IPS-NIHi7 (cell line): Measurements from ENCODE around the gene ARNT2.

Experiments
- DNase-seq: peaks from one replicate; pipeline ENCODE4 v3.0.0; 2012; ENCODE audit warnings: mixed read lengths; ENCODE audit errors: extremely low spot score

Gene ARNT2

DNA sequence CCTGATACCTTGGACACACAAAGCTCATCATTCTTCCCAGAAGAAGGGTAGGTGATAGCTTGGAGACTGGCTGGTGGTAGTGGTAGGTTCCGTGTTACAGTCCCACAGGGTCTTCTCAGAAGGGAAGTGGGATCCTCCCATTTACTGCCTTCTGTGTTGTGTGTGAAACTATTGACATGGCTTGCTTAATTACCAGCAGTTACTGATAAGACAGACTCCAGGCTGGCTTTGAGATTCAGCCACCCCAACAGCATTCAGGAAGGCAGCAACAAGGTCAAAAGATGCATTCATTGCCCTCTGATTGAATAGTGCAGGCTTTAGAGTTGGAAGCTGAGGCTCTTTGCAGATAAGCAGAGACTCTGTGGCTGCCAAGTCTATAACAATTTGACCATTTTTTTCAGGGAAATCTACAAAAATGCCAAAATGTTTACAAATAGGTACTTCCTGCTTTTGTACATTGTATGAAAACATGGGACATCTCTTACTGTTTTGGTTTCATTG, 7.7 kb downstream of the ARNT2 start:
- DNase-seq: no peak

DNA sequence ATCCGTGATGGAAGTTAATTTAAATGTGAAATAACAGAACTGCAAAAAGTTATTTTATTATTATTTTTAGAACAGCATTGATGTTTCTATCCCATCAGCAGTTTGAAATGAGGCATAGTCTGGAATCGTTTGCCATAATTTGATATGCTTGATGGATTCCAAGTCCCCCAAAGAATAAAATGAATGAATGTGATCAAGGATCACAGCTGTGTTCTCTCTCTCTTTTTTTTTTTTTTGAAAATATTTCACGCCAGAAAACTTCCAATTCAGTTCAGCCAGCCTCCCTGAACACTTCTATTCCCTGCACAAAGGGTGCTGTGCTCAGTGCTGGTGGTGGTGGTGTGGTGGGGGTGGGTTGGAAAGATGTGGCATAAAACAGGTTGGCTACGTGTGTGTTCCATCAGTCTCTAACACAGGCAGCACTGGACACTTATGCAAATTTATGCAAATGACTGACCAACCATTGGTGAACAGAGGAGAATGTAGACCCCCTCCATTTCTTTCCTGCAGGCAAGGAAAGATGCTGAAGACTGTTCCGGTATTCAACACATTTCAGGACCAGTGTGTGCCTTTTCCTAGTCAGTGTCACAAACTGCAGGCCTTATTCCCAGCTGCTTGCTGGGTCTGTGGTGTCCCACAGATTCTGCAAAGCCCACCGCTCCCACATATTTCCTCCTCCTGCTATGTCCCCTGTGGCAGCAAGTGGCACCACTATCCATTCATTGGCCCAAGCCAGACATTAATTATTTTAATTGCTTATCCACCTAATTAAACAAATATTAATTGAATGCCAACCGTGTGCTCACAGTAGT, 10.6 kb downstream of the ARNT2 start:
- DNase-seq: no peak

DNA sequence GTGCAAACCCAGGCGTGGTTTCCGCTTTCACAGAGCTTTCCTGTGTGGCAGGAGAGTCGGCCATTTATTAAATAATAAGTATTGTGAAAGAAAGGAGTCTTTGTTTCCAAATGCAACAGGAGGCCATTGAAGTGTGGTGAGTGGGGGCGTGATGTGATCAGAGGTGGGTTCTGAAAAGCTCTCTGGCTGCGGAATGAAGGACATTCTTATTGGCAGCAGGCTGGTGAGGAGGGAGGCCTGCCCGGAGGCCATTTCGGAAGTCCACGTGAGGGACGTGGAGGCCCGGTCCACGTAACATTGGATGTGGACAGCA, 11.1 kb downstream of the ARNT2 start:
- DNase-seq: no peak

- no peak for DNase-seq
Observed at GRCh38 chr15:80416702-80417101, 12.5 kb downstream of the ARNT2 start.

DNA sequence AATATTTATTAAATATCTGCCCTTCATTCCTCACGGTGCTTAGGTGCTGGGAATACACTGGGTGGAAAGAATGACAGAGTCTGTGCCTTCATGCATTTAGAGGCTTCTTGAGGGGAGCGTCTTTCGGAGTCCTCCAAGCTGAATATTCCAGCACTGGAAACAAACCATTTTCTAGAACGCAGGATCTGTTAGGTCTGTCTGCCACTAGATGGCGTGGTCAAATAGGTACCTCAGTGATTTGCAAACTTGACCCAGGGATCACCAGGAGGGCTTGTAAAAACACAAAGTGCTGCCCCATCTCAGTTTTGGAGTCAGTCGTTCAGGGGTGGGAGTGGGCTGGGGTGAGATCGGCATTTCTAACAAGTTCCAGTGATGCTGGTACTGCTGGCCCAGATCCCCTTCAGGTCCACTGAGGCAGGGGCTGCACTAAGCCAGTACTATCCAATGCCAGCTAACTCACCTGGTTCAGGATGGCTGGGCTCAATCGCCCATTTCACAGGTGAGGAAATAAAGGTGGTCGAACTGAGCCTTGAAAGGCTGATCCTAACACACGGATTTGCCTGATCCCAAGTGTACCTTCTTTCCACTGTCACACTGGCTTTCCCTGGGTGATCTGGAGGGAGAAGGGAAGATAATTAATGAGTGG, 14.8 kb downstream of the ARNT2 start:
- peak; percentile 67 for DNase-seq

DNA sequence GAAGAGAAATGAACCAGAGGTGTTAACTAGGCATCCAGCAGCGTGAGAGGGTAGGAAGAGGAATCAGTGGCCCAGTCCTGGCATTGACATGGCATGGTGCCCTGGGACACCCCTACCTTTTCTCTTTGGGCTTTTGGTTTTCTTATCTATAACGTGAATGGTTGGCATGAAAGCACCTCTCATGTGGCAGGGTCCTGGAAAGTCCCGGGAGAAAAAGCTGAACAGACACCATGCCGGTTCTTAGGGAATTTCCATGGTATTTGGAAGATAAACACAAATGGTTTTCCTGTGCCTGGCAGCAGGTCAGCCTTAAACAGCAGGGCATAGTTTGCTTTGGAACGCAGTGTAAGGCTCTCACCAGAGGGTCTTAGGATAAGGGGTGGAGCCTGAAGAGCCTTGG, 15.4 kb downstream of the ARNT2 start:
- DNase-seq: no peak

GRCh38 chr15:80420658-80421057, 16.5 kb downstream of the ARNT2 start:
- DNase-seq: no peak

DNA sequence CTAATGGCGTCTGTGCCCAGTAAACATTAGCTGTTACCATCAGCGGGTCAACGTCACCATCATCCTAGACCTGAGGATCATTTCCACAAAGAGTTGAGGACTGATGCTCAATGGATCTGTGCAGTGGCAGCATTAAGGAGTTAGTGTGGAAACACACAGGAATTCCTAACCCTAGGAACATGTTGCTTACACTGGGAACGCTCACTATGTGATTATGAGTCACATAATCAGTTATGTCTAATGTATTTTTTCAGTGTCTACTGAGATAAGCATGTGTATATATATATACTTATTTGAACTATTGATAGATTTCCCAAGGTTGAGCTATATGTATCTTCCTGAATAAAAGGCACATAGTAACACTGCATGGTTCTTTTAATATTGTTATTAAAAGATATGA, 19.0 kb downstream of the ARNT2 start:
- no peak for DNase-seq

- DNase-seq: no peak
Observed at GRCh38 chr15:80424381-80424780, 20.2 kb downstream of the ARNT2 start.

DNA sequence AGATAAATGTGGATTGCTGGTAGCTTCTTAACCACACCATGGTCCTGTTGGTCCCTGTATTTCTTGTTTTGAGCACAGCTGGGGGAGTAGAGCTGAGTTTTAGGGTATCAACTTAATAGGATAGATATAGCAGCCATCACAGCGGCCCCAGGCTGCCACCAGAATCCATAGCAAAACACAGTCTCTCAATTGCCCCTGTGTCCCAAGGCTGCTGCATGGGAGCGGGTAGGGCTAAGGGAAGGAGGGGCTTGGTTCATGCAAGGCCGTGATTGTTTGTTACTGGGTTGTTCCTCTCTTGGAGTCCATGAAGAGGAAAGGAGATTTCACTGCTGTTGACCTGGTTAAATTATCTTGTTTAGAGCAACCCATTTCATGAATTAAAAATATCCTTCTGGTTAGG, 22.1 kb downstream of the ARNT2 start:
- DNase-seq: no peak

DNA sequence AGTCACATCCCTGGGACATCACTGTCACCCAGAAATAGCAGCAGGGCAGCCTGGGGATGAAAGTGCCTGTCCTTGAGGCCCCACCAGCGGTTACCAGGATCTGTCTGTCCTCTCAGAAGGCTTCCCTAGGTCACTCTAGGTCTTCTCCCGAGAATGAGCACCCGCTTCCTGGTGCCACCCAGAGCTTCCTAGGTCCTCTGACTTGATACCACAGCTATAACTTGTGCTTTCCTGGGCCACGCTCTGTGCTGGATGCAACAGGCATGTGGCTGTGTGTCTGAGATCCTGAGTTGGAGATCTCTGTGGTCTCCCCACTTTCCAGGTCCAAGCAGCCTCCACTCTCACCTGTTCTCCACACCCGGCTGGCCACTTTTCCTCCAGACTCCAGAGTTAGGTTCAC, 25.8 kb downstream of the ARNT2 start:
- DNase-seq: no peak

DNA sequence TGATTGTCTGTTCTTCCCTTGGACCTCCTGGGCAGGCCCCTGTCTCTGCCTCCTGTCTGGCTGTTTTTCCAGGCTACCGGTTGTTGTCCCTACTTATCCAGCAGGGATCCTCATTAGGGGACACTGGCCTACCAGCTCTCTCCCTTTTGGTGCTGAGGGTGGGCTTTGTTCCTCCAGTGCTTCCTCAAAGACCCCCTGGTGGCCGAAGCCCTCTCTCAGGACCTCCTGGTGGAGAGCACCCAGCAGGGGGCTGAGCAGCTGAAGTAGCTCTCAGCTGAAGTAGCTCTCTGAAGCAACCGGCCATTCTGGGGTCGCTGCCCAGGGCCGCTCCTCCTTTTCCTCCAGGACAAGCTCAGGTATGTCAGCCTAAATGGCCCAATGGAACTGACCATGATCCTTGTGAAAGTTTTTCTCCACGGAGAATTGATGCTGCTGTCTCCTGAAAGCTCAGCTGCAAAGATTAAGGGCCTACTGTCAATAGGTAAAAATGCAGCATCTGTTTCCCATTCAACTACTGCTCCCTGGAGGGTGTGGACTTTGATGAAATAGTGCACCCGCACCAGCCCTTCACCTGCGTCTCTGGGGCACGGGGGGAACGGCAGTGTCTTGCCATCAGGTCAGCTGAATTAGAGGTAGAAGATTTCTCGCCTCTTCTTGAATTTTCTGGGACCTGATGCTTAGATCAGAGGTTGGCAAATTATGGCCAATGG, 27.6 kb downstream of the ARNT2 start:
- DNase-seq: no peak

GRCh38 chr15:80432345-80432702, 28.1 kb downstream of the ARNT2 start:
- no peak for DNase-seq

GRCh38 chr15:80433836-80434235, 29.7 kb downstream of the ARNT2 start:
- no peak for DNase-seq

- DNase-seq: no peak
Observed at GRCh38 chr15:80434926-80435720, 30.9 kb downstream of the ARNT2 start.

DNA sequence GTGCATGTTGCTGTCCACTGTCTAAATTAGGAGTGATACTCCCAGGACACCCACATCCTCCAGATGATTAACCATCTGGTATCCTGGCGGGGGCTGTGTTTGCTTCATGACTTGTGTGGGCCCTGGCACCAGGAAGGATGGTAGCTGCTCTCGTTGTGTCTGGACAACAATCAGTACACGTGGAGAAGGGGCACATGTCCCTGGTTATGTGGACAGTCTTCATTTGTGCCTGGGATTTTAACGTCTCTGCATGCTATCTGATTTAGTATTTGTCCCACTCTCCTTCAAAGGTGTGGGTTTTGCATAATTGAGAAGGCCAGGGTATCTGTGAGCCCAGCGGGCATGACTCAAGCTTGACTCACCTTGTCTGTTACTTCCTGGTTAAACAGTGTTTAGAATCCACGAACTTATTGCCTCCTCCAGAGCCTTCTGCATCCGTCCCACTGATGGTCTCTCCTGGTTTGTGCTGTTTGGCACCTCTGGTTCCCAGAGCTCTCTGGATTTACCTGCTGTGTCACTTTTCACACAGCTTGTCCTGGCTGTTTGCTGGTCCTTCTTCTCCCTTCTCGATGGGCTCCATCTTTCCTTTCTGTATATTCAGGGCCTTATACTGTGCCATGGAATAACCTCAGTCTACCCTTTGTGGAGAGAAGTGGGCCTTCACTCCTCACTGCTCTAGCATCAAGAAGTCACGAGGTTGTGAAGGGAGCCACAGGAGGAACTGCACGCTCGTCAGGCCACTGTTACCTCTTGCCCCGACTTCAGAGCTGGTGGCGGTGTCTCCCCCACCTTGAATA, 32.5 kb downstream of the ARNT2 start:
- no peak for DNase-seq

- no peak for DNase-seq
Observed at GRCh38 chr15:80437334-80437891, 33.2 kb downstream of the ARNT2 start.

- no peak for DNase-seq
Observed at GRCh38 chr15:80439140-80439539, 35.0 kb downstream of the ARNT2 start.

DNA sequence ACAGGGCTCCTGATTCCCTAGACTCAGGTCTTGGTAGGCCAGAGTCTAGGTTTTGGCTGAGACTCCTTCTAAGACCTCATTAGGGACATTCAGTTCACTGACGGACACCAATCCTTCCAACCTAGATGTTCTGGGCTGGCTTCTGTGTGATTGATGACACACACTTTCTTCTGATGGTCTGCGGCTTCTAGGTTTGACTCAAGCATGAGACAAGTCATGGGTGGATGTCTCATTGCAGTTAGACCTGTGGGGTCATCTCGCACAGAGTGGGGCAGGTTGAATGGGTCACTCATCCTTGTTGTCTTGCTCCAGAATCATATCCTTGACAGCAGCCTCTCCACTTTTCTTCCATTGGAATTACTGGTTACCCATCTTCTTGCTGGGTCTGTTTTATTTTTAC, 35.8 kb downstream of the ARNT2 start:
- DNase-seq: no peak

GRCh38 chr15:80441041-80441440, 36.9 kb downstream of the ARNT2 start:
- no peak for DNase-seq

DNA sequence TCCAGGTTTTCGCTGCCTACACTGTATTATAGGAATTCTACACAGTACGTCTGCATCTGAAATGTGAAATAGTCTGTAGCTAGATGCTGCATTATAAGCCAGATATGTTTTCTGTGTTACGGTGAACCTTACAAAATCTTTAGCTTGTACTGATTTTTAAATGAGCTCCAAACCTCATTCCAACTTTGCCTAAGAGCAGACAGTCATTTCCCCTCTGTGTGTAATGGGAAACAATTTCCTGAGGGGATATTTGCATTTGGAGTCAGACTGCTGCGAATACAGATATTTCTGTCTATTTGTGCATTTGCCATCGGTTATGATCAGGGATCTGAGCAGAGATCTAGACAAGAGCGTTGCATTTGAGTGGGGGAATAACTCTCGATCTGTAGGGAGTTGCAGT, 37.5 kb downstream of the ARNT2 start:
- no peak for DNase-seq
